Measurements from ENCODE around the gene KIF18B. TPM values are rescaled to one million over a fixed set of nuclear protein-coding genes. Genes with fewer than 3 reads are reported as not detected.

Gene KIF18B
- total RNA-seq, 1 experiment from 2014 or later: 82.2 TPM

DNA sequence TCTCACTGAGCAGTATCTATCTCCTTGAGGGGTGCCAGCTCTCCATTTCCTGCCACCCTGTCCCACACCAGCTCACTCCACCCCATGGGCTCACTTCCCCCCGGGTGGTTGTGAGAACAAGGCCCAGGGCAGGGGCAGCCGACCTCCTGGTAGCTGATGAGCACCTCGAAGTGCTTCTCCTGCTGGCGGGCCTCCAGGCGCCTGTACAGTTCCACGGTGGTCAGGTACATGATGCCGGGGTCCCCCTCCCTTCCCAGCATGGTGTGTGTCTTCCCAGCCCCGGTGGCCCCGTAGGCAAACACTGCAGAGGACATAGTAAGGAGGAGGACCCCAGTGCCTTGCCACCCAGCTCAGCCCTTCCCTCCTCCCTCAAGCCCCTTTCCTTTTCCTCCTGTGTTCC is 12.5 kb downstream of the KIF18B start:
- CTCF ChIA-PET: interaction anchor here (1.0 to 1.1 kb wide), 2 partner anchors 15 to 24 kb away, joined by 3 to 4 read pairs; no protein-coding TSS in a partner anchor
- Mint-ChIP-seq H3K4me3 (no peak overlapping the region), H3K27ac (no peak overlapping the region), H3K27me3 (ENCODE audit: low read depth) (no peaks in the 10 kb centered on the region), H3K4me1 (no peaks in the 10 kb centered on the region), H3K36me3 (peaks cover 55% of the 10 kb centered on the region), H3K9me3 (no peaks in the 10 kb centered on the region)
- no peak for TF ChIP-seq RORB (CRISPR knock-in tag; IDR thresholded peaks at IDR 0.05)
- no peak for TF ChIP-seq NR2C2 (CRISPR knock-in tag; IDR thresholded peaks at IDR 0.05)
- TF ChIP-seq NR3C1 (CRISPR knock-in tag; conservative IDR thresholded peaks at IDR 0.05; ENCODE audit: low read depth): no peak
- TF ChIP-seq, protein P1, sequence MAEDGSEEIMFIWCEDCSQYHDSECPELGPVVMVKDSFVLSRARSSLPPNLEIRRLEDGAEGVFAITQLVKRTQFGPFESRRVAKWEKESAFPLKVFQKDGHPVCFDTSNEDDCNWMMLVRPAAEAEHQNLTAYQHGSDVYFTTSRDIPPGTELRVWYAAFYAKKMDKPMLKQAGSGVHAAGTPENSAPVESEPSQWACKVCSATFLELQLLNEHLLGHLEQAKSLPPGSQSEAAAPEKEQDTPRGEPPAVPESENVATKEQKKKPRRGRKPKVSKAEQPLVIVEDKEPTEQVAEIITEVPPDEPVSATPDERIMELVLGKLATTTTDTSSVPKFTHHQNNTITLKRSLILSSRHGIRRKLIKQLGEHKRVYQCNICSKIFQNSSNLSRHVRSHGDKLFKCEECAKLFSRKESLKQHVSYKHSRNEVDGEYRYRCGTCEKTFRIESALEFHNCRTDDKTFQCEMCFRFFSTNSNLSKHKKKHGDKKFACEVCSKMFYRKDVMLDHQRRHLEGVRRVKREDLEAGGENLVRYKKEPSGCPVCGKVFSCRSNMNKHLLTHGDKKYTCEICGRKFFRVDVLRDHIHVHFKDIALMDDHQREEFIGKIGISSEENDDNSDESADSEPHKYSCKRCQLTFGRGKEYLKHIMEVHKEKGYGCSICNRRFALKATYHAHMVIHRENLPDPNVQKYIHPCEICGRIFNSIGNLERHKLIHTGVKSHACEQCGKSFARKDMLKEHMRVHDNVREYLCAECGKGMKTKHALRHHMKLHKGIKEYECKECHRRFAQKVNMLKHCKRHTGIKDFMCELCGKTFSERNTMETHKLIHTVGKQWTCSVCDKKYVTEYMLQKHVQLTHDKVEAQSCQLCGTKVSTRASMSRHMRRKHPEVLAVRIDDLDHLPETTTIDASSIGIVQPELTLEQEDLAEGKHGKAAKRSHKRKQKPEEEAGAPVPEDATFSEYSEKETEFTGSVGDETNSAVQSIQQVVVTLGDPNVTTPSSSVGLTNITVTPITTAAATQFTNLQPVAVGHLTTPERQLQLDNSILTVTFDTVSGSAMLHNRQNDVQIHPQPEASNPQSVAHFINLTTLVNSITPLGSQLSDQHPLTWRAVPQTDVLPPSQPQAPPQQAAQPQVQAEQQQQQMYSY (CRISPR knock-in tag; IDR thresholded peaks at IDR 0.05): no peak
- no peak for TF ChIP-seq TP53 (CRISPR knock-in tag; IDR thresholded peaks at IDR 0.05)
- TF ChIP-seq OVOL2 (CRISPR knock-in tag; IDR thresholded peaks at IDR 0.05; ENCODE audit: borderline replicate concordance): no peak
- TF ChIP-seq ZNF317 (CRISPR knock-in tag; IDR thresholded peaks at IDR 0.05; ENCODE audit: borderline replicate concordance, low read depth): no peak
- TF ChIP-seq EMX1 (CRISPR knock-in tag; IDR thresholded peaks at IDR 0.05): no peak
- TF ChIP-seq ZNF263 (CRISPR knock-in tag; IDR thresholded peaks at IDR 0.05; ENCODE audit: low read depth): no peak
- TF ChIP-seq ESRRA (CRISPR knock-in tag; IDR thresholded peaks at IDR 0.05; ENCODE audit: borderline replicate concordance): no peak
- TF ChIP-seq ZNF232 (CRISPR knock-in tag; IDR thresholded peaks at IDR 0.05): no peak
- TF ChIP-seq, protein P2, sequence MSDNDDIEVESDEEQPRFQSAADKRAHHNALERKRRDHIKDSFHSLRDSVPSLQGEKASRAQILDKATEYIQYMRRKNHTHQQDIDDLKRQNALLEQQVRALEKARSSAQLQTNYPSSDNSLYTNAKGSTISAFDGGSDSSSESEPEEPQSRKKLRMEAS (CRISPR knock-in tag; IDR thresholded peaks at IDR 0.05): no peak
- no peak for TF ChIP-seq SOX15 (CRISPR knock-in tag; IDR thresholded peaks at IDR 0.05)
- TF ChIP-seq SP1 (CRISPR knock-in tag; conservative IDR thresholded peaks at IDR 0.05): no peak
- TF ChIP-seq FOXJ3 (CRISPR knock-in tag; IDR thresholded peaks at IDR 0.05; ENCODE audit: borderline replicate concordance): no peak
- ATAC-seq (no peak), DNase-seq (ENCODE audit: low spot score) (no peak)
- POLR2A ChIA-PET: no interaction called here

DNA sequence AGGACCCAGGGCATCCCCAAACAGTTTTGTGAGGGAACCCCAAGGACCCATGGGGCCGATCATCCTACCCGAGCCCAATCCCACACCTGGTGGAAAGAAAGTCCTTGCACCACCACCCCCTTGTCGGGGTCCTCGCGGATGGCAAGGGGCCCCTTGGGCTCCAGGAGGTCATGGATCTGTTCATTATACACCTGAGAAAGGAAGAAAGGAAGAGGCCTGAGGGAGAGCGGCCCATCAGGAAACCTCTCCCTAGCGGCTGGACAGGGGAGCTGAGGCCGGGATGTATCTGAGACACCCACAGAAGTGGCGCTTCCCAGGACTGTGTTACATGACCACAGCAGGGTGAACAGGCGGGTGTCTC is 12.8 kb downstream of the KIF18B start:
- DNase-seq (ENCODE audit: low spot score) (no peak), ATAC-seq (no peak)
- Mint-ChIP-seq H3K9me3 (no peaks in the 10 kb centered on the region), H3K4me3 (no peak overlapping the region), H3K4me1 (no peaks in the 10 kb centered on the region), H3K27ac (no peak overlapping the region), H3K27me3 (ENCODE audit: low read depth) (no peaks in the 10 kb centered on the region), H3K36me3 (peaks cover 56% of the 10 kb centered on the region)
- TF ChIP-seq, protein P3, sequence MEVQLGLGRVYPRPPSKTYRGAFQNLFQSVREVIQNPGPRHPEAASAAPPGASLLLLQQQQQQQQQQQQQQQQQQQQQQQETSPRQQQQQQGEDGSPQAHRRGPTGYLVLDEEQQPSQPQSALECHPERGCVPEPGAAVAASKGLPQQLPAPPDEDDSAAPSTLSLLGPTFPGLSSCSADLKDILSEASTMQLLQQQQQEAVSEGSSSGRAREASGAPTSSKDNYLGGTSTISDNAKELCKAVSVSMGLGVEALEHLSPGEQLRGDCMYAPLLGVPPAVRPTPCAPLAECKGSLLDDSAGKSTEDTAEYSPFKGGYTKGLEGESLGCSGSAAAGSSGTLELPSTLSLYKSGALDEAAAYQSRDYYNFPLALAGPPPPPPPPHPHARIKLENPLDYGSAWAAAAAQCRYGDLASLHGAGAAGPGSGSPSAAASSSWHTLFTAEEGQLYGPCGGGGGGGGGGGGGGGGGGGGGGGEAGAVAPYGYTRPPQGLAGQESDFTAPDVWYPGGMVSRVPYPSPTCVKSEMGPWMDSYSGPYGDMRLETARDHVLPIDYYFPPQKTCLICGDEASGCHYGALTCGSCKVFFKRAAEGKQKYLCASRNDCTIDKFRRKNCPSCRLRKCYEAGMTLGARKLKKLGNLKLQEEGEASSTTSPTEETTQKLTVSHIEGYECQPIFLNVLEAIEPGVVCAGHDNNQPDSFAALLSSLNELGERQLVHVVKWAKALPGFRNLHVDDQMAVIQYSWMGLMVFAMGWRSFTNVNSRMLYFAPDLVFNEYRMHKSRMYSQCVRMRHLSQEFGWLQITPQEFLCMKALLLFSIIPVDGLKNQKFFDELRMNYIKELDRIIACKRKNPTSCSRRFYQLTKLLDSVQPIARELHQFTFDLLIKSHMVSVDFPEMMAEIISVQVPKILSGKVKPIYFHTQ (CRISPR knock-in tag; IDR thresholded peaks at IDR 0.05): no peak
- ChIA-PET CTCF (interaction anchor here (1.0 to 1.1 kb wide), 2 partner anchors 14 to 24 kb away, joined by 3 to 4 read pairs; no protein-coding TSS in a partner anchor), POLR2A (no interaction called here)
